CD4-positive, alpha-beta T cell treated with Interleukin-2 at 100 ng/mL for 4 hours (primary cell): ENCODE results near the gene GPC3.
"Not testable (repeated sequence)": the region's sequence is repeated elsewhere in the genome, so short reads cannot be mapped to it uniquely, and the experiment has no call there.

Experiments used
- DNase-seq: peaks from one replicate; pipeline ENCODE4 v3.0.0-alpha.2; 2020; ENCODE audit warnings: low spot score

The GPC3 gene

DNA sequence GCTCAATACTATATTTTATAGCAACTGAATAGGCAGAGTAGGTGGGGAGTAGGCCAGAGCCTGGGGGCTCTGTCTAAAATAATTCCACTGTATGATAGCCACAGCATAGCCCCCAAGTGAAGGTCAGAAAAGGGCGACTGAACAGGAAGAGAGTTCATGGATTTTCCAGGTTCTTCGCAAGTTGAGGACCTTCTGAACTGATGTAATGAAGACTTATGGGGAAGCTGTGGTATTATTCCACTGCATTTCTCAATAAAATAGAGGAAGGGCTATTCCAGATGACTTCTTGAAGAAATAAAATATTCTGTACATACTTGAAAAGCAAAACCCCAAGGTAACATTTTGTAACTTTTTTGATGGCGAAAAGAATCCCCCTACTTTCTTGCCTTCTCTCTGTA, 338.7 kb downstream of the GPC3 start:
- no peak for DNase-seq

- no peak for DNase-seq
These were observed 339.2 kb downstream of the GPC3 start for GRCh38 chrX:133645977-133646718.

GRCh38 chrX:133645256-133645655, 340.1 kb downstream of the GPC3 start:
- DNase-seq: no peak

DNA sequence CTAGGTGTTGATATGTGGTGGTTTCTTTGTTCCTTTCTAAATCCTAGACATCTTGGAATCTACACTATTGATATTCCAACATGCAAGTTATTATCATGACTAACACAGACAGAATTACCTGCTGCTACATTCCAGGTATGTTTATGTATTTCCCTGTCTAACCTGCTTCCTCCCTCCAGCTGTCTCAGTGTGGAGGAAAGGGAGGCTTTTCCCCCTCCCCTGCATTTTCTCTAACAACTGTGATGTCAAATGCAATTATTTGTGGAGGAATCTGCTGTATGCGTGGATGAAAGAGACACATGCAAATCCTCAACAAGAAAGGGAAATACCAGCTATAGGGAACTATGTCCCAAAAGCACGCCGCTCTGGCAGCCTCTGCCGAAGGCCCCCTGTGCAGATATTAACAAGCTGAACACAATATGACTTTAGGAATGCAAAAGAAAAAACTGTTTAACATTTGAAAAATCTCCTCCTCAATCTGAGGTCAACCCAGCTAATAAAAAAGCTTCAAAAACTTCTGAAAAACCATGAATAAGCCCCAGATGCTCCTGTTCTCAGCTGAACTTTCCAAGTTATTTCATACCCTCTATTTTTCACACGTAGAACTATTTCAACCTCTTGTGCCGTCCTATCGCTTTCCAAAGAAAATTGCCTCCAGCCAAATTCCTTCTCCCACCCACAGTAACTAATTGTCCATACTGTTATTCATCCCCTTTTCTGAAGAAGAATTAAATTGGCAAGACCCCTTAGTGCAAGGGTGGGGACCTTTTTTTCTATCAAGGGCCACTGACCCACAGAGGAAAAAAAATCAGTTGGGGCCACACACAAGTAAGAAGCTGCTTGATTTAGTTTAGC, 345.0 kb downstream of the GPC3 start:
- no peak for DNase-seq

DNA sequence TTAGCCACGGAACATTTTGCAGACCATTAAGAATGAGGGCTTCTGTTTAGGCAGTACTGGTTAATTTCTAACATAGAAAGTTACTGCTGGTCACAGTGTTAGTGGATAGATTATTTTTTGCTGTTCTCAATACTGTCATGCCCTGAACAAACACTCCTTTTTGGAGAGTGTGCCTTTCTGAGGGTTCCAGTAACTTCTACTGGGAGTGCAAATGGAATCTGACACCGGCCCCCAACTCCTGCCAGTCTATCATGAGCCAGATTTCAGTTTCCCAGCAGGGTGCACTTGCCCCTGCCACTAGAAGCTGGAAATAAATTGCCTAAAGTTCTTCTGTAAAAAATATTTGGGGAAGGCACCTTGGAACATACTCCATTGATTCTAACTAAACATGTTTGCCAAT, 345.7 kb downstream of the GPC3 start:
- DNase-seq: no peak

GRCh38 chrX:133638285-133638684, 347.1 kb downstream of the GPC3 start:
- DNase-seq: no peak

- no peak for DNase-seq
These were observed 347.6 kb downstream of the GPC3 start for GRCh38 chrX:133637765-133638164.

- DNase-seq: no peak
These were observed 349.4 kb downstream of the GPC3 start for GRCh38 chrX:133636009-133636408.

DNA sequence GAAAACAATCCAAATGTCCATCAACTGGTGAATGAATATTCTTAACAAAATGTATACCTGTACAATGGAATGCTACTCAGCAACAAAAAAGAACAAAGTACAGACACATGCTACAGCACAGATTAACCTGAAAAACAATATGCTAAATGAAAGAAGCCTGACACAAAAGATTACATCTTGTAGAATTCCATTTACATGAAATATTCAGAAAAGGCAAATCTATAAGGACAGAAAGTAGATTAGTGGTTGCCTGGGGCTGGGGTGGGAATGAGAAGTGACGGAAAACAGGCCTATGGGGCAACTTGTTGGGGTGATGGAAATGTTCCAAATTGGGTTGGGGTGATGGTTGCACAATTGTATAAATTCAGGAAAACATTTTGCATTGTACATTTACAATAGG, 351.0 kb downstream of the GPC3 start:
- no peak for DNase-seq

GRCh38 chrX:133633950-133634349, 351.4 kb downstream of the GPC3 start:
- DNase-seq: no peak

GRCh38 chrX:133633162-133633561, 352.2 kb downstream of the GPC3 start:
- no peak for DNase-seq

- no peak for DNase-seq
These were observed 355.0 kb downstream of the GPC3 start for GRCh38 chrX:133630362-133630761.

- no peak for DNase-seq
These were observed 357.7 kb downstream of the GPC3 start for GRCh38 chrX:133627673-133628072.

DNA sequence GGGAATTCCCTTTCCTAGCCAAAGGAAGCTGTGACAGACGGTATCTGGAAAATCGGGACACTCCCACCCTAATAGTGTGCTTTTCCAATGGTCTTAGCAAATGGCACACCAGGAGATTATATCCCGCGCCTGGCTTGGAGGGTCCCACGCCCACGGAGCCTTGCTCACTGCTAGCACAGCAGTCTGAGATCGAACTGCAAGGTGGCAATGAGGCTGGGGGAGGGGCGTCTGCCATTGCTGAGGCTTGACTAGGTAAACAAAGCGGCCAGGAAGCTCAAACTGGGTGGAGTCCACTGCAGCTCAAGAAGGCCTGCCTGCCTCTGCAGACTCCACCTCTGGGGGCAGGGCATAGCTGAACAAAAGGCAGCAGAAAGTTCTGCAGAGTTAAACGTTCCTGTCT, 364.0 kb downstream of the GPC3 start:
- DNase-seq: not testable (repeated sequence)

DNA sequence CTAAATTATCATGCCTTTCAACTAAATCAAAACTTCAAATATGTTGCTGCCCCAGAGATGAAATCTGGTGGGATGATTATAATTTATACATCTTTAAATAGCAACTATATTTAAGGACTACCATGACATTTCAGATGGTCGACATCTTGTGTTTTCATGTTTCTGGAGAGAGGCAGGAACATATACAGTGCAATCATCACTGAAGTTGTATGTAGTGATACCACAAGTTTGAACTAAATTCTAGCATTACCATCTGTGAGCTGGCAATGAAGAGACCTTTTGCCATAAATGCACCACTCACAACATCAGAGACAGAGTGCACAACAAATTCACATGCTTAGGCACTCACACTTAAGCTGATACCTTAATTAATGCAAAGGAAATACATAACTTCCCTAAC, 373.7 kb downstream of the GPC3 start:
- no peak for DNase-seq

GRCh38 chrX:133610056-133610455, 375.3 kb downstream of the GPC3 start:
- no peak for DNase-seq

DNA sequence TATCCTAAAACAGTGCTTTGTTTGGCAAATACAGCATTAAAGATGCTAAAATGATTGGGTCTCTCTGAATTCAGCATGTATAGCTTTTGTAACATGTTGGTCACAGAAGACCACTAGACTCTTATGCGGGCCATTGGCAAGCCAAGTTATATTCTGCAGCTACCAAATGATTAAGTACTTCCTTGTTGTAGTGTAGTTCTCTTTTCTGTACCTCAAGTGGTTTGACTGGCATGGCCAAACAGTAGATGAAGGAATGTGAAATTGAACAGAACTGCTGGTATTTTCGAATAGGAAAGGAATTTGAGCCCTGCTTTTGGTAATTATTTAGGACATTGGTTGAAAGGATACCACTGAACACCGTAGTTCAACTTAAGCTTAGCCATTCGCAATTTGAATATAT, 376.2 kb downstream of the GPC3 start:
- DNase-seq: no peak

- no peak for DNase-seq
These were observed 377.0 kb downstream of the GPC3 start for GRCh38 chrX:133608406-133608805.

DNA sequence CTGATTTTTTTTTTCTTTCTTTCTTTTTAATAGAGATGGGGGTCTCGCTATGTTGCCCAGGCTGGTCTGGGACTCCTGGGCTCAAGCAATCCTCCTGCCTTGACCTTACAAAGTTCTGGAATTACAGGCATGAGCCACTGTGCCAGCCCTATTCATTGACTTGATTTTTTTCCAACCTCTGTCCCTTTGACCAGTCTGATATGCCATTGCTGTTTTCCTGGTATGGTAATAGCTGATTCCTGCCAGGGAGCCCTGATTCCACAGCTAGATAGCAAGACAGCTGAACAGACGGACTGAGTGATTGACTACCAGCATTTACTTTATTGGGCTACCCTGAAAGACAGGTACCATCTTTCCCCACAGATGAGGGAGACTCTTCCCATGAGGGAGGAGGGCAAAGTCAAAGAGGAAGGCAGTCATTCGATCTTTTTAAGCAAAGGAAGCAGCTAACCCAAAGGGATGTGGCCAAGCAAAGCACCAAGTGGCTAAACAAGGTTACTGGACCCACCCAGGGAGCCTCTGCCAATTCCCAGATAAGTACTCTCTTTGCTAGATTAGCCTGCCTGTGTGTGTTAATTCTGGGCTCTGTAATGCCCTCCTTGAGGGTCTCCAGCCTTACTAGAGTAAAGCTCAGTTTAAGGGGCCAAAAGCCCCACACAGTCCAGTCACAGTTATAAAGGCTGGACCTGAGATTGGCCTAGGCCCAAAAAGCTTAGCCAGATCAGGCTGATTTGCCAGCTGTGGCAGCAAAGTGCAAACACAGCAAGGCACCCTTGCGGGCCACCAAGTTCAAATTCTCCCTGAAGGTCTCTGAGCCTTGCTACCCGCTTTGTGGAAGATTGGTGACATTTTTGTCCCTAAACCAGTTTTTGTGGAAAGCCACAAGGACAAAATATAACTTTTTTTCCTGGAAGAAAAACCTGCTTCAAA, 377.7 kb downstream of the GPC3 start:
- DNase-seq: no peak

GRCh38 chrX:133606990-133607389, 378.4 kb downstream of the GPC3 start:
- DNase-seq: no peak

DNA sequence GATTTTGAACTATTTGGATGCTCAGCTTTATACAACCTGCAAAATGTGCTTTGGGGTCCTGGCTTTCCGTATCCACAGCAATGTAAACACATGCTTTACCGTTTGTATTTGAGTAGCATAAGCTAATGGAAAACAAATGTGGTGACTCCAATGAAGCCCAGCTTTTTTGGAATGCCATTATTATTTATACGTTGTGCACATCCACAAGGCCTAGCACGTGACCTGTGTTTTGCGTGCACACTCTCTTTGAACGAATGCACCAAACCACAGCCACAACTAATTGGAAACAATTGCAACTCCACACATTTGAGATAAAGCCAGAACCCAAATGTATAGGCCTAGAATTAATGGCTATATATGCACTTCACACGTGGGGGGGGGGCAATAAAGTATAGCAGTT, 380.6 kb downstream of the GPC3 start:
- no peak for DNase-seq

GRCh38 chrX:133602881-133603280, 382.5 kb downstream of the GPC3 start:
- DNase-seq: no peak
